ENCODE results near the gene H3-3A.

Gene H3-3A

GRCh38 chr1:226054519-226055327 is 7.8 kb upstream of the H3-3A start:
- no peak for DNase-seq (ENCODE audit: low read depth)

GRCh38 chr1:226059709-226060108 is 2.8 kb upstream of the H3-3A start:
- DNase-seq (ENCODE audit: low read depth) = no peak

GRCh38 chr1:226060427-226060826 is 2.1 kb upstream of the H3-3A start:
- no peak for DNase-seq (ENCODE audit: low read depth)

- no peak for DNase-seq (ENCODE audit: low read depth)
Observed at GRCh38 chr1:226061068-226061840, 1.3 kb upstream of the H3-3A start.

GRCh38 chr1:226061841-226062557 is 517 bp upstream of the H3-3A start:
- DNase-seq (ENCODE audit: low read depth) = peak; percentile 63

- DNase-seq (ENCODE audit: low read depth) = peak; percentile 44
Observed at GRCh38 chr1:226063224-226063976, 884 bp downstream of the H3-3A start.

- DNase-seq (ENCODE audit: low read depth) = peak; percentile 17
Observed at GRCh38 chr1:226063977-226064815, 1.7 kb downstream of the H3-3A start.

- peak; percentile 66 for DNase-seq (ENCODE audit: low read depth)
Observed at GRCh38 chr1:226064816-226065248, 2.3 kb downstream of the H3-3A start.

GRCh38 chr1:226066415-226067078 is 4.0 kb downstream of the H3-3A start:
- DNase-seq (ENCODE audit: low read depth) = peak; percentile 65

GRCh38 chr1:226069811-226070489 is 7.4 kb downstream of the H3-3A start:
- no peak for DNase-seq (ENCODE audit: low read depth)

- no peak for DNase-seq (ENCODE audit: low read depth)
Observed at GRCh38 chr1:226072347-226072746, 9.8 kb downstream of the H3-3A start.

- DNase-seq (ENCODE audit: low read depth) = no peak
Observed at GRCh38 chr1:226073184-226073950, 10.9 kb downstream of the H3-3A start.

- DNase-seq (ENCODE audit: low read depth) = no peak
Observed at GRCh38 chr1:226074046-226074445, 11.5 kb downstream of the H3-3A start.

- DNase-seq (ENCODE audit: low read depth) = no peak
Observed at GRCh38 chr1:226076378-226076777, 13.9 kb downstream of the H3-3A start.

GRCh38 chr1:226078374-226078773 is 15.9 kb downstream of the H3-3A start:
- DNase-seq (ENCODE audit: low read depth) = no peak

GRCh38 chr1:226082587-226082917 is 20.0 kb downstream of the H3-3A start:
- no peak for DNase-seq (ENCODE audit: low read depth)

- DNase-seq (ENCODE audit: low read depth) = peak; percentile 21
Observed at GRCh38 chr1:226082959-226083301, 20.4 kb downstream of the H3-3A start.

GRCh38 chr1:226083302-226084101 is 21.0 kb downstream of the H3-3A start:
- peak; percentile 53 for DNase-seq (ENCODE audit: low read depth)

All from amniotic epithelial cell (primary cell).